Gastroesophageal sphincter (tissue), 4 donors: ENCODE results near the gene HOGA1. TPM values are rescaled to one million over a fixed set of nuclear protein-coding genes. Genes with fewer than 3 reads are reported as not detected.

ENCODE experiments used
- ATAC-seq: fragments of 150-250 bp; one replicate; pipeline ENCODE4 v1.9.1; 2016; ENCODE audit warnings: mild to moderate bottlenecking, moderate library complexity
- H3K27ac ChIP-seq, 4 donors: fragments of 200-600 bp; sonication (generic) in 3 of 4; 1 replicate in 3 of 4; 2 replicates in 1 of 4; pipeline ENCODE4 v1.5.1; 2016 to 2019
- H3K27me3 ChIP-seq: fragments of 200-600 bp; sonication (generic); one replicate; pipeline ENCODE4 v1.5.1; 2019
- H3K36me3 ChIP-seq, 2 donors: fragments of 200-600 bp; sonication (generic); one replicate each; pipeline ENCODE4 v1.5.1; 2019; ENCODE audit warnings: control low read depth in 1 of 2
- H3K4me1 ChIP-seq, 3 donors: fragments of 200-600 bp; sonication (generic); 1 replicate in 2 of 3; 2 replicates in 1 of 3; pipeline ENCODE4 v1.5.1; 2016 to 2019; ENCODE audit warnings: control low read depth in 2 of 3
- H3K4me3 ChIP-seq, 2 donors: fragments of 200-600 bp; sonication (generic); one replicate each; pipeline ENCODE4 v1.5.1; 2019; ENCODE audit warnings: mild to moderate bottlenecking in 1 of 2, moderate library complexity in 1 of 2
- H3K9me3 ChIP-seq, 3 donors: fragments of 200-600 bp; sonication (generic); one replicate each; pipeline ENCODE4 v1.5.1; 2017 to 2019; ENCODE audit warnings: control low read depth in 2 of 3
- EP300 ChIP-seq: sonication (generic); formaldehyde crosslinking; IDR thresholded peaks from one replicate; pipeline ENCODE4 v1.6.1; 2017; ENCODE audit warnings: antibody characterized with exemption, mild to moderate bottlenecking
- POLR2A ChIP-seq, 2 donors: fragments of 450-650 bp; IDR thresholded peaks; one replicate each; pipeline ENCODE4 v1.6.1; 2017; ENCODE audit warnings: antibody characterized with exemption in 2 of 2, mild to moderate bottlenecking in 2 of 2, moderate library complexity in 1 of 2
- POLR2AphosphoS5 ChIP-seq: sonication (generic); formaldehyde crosslinking; IDR thresholded peaks from one replicate; pipeline ENCODE4 v1.6.1; 2017; ENCODE audit warnings: antibody characterized with exemption
- WGBS, 2 donors: methylation state at CpG; one replicate each; pipeline ENCODE4 v1.1.5; 2018; ENCODE audit warnings: low coverage in 1 of 2; 5-methylcytosine and 5-hydroxymethylcytosine counted together
- total RNA-seq, 4 donors: library from RNA; depleted of rRNA; stranded (reverse); fragments of >200 nt; gene quantifications; one replicate each; pipeline ENCODE4 v1.1.0, GENCODE V29; 2016
- TF ChIP-seq, protein P1 (sequence below), 4 experiments: fragments of 200-600 bp in 2 of 4; fragments of 450-650 bp in 2 of 4; sonication (generic) in 1 of 4; IDR thresholded peaks; one replicate each; pipeline ENCODE4 v1.5.1; 2017 to 2019; ENCODE audit warnings: antibody characterized with exemption in 4 of 4, mild to moderate bottlenecking in 2 of 4, moderate library complexity in 2 of 4

The HOGA1 gene
- total RNA-seq, 4 donors from 2014 or later: 0.62 to 2.5 (median 1.1) TPM

DNA sequence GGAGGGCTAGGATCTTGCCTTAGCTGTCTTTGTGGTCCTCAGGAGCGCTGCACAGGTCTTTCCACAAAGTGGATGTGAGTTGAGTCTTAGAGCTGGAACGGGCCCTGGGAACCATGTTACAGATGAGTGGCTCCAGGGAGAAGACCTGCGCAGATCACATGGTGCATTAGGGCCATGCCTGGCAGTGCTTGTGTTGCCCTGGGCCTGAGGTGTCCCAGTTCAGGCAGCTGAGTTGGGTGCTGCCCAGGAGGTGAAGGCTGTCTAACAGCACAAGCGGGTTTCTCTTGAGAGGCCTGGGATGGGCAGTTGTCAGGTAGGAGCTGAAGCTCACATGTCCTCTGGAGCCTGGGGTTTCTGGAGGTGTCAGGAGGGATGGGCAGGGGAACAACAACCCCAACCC is 45.4 kb upstream of the HOGA1 start:
- no peak for ATAC-seq
- TF ChIP-seq POLR2AphosphoS5: no peak
- TF ChIP-seq EP300: no peak
- TF ChIP-seq, protein P1, sequence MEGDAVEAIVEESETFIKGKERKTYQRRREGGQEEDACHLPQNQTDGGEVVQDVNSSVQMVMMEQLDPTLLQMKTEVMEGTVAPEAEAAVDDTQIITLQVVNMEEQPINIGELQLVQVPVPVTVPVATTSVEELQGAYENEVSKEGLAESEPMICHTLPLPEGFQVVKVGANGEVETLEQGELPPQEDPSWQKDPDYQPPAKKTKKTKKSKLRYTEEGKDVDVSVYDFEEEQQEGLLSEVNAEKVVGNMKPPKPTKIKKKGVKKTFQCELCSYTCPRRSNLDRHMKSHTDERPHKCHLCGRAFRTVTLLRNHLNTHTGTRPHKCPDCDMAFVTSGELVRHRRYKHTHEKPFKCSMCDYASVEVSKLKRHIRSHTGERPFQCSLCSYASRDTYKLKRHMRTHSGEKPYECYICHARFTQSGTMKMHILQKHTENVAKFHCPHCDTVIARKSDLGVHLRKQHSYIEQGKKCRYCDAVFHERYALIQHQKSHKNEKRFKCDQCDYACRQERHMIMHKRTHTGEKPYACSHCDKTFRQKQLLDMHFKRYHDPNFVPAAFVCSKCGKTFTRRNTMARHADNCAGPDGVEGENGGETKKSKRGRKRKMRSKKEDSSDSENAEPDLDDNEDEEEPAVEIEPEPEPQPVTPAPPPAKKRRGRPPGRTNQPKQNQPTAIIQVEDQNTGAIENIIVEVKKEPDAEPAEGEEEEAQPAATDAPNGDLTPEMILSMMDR (IDR thresholded peaks at IDR 0.05): no peak
- TF ChIP-seq POLR2A (IDR thresholded peaks at IDR 0.05): no peak
- H3K4me1 ChIP-seq: peaks cover 4 to 44% (median 18%) of the 10 kb centered on the region in 3 donors

DNA sequence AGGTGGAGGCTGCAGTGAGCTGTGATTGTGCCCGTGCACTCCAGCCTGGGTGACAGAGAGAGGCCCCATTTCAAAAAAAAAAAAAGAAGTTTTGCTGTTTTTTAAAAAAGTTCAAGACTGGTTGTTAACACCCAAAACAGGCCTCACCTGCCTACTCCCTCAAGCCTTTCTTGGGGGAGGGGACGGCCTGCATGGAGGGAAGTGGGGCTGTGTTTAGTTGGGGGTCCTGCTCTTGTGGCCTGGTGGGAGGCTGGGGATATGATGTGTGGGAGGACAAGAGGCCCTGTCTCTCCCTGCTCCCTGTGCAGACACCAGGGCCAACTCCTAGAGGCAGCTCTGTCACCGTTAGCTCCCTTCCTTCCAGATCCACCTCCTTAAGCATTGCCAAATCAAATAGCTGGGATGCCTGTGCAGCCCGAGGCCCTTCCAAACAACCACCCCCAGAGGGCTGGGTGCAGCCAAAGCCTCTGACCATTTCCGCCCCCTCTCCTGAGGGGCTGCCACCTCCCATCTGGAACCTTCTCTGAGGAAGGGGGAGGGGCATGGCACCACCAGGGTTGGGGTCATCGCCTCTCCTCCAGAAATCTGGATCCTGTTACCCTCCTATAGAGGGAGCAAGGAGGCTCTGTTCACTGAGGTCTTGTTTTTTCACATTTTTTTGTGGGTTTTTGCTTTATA is 44.5 kb upstream of the HOGA1 start:
- 86 to 100% methylated on average over 1 to 3 of the region's 6 CpGs for WGBS, 2 donors

More for the DNA sequence above, 45.4 kb upstream of the HOGA1 start:
- no peak overlapping the region for H3K4me3 ChIP-seq
- no peaks in the 10 kb centered on the region for H3K27me3 ChIP-seq
- peak overlapping the region in 1 of 4 donors; percentile 83 for H3K27ac ChIP-seq
- no peaks in the 10 kb centered on the region for H3K36me3 ChIP-seq
- WGBS, 2 donors: no CpG with 5 or more reads among the region's 4 CpGs
- H3K9me3 ChIP-seq: no peaks in the 10 kb centered on the region

DNA sequence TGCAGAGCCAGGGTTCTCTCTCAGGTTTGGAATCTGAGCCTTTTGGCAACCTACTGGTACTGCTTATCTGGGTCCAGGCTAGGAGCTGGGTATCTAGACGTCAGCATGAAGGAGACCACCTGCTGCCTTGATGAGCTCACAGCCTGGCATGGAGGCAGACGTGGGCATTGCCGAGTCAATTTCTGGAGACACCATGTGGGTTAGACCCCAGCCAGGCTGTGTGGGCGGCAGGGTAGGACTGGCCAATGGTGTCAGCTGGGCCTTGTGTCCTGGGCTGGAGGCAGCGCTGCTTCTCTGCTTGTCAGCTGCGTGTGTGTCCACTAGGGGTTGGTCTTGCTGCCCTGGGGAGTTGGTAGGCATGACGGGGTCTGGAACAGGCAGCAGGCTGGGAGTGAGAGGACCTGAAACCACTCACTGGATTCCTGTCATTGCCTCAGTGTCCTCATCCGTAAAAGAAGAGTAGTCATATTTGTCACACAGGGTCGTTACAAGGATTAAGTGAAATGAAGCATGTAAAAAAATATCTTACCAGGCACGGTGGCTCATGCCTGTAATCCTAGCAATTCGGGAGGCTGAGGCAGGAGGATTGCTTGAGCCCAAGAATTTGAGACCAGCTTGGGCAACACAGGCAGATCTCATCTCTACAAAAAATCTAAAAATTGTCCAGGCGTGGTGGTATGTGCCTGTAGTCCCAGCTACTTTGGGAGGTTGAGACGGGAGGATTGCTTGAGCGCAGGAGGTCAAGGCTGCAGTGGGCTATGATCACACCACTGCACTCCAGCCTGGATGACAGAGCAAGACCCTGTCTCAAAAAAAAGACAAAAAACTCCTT is 43.3 kb upstream of the HOGA1 start:
- 78 to 80% methylated on average over 2 to 9 of the region's 14 CpGs for WGBS, 2 donors
- Histone ChIP-seq H3K27ac (peak overlapping the region in 3 of 4 donors; percentile 37 to 84 (median 83)), H3K9me3 (no peaks in the 10 kb centered on the region), H3K4me3 (no peak overlapping the region), H3K4me1 (peaks cover 4 to 49% (median 18%) of the 10 kb centered on the region in 3 donors), H3K36me3 (no peaks in the 10 kb centered on the region), H3K27me3 (no peaks in the 10 kb centered on the region)
- no peak for ATAC-seq
- TF ChIP-seq EP300 (no peak), POLR2AphosphoS5 (no peak), POLR2A (IDR thresholded peaks at IDR 0.05) (no peak)
- TF ChIP-seq, protein P1 (IDR thresholded peaks at IDR 0.05): no peak

More for the DNA sequence above, 44.5 kb upstream of the HOGA1 start:
- Histone ChIP-seq H3K4me1 (peaks cover 4 to 49% (median 18%) of the 10 kb centered on the region in 3 donors), H3K36me3 (no peaks in the 10 kb centered on the region), H3K27me3 (no peaks in the 10 kb centered on the region), H3K4me3 (no peak overlapping the region), H3K27ac (peak overlapping the region in 2 of 4 donors; percentile 83 to 84), H3K9me3 (no peaks in the 10 kb centered on the region)
- TF ChIP-seq POLR2A (IDR thresholded peaks at IDR 0.05) (no peak), POLR2AphosphoS5 (peak; percentile 5)
- ATAC-seq: peak; percentile 64

DNA sequence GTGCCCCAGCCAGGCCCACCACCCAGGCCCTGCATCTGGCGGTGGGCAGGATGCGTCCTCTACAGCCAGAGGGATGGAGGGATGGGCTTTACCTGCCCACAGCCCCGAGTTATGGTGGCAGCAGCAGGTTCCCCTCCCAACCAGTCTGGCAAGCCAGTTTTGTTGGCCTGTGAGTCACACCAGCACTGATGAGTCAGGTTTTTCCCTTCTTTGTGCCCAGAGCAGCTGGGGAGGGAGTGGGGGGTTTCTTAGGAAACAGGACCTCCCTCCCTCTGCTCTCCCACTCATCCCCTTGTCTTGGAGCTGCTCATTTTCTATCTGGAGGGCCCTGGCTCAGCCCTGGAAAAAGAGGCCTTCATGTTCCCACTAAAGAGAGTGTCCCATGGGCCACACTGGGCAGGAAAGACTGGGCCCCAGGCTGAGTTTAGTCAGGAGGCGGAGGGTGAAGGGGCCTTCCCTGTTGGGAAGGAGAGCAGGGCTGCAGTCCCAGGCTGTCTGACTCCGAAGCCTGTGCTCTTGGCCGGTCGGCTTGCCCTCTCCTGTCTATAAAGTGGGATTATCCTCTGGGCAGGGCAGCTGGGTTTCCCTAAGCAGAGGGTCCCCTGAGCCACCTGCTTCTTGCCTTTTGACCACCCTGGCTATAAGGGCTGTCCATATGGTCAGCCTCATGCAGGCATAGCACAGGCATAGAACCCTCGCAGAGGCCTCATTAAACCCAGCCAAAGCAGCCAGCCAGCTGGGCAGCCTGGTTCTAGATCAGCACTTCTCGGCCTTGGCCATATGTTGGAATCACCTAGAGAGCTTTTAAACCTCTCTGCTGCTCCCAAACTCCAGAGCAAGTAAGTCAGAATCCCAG is 41.8 kb upstream of the HOGA1 start:
- WGBS, 2 donors: 75% methylated on average over 2 of the region's 9 CpGs; no CpG with 5 or more reads in 1 of the 2 donors
- Histone ChIP-seq H3K27me3 (no peaks in the 10 kb centered on the region), H3K36me3 (no peaks in the 10 kb centered on the region), H3K4me1 (peaks cover 4 to 55% (median 18%) of the 10 kb centered on the region in 3 donors), H3K4me3 (no peak overlapping the region), H3K9me3 (no peaks in the 10 kb centered on the region), H3K27ac (peak overlapping the region; percentile 43 to 89 (median 84))
- TF ChIP-seq POLR2AphosphoS5: peak; percentile 69
- TF ChIP-seq, protein P1 (IDR thresholded peaks at IDR 0.05): no peak
- TF ChIP-seq POLR2A (IDR thresholded peaks at IDR 0.05): no peak
- TF ChIP-seq EP300: no peak
- ATAC-seq: peak; percentile 78
